Vagina (tissue), 2 donors: ENCODE results near the gene CCDC57.

Experiments
- POLR2AphosphoS5 ChIP-seq, 2 donors: sonication (generic); formaldehyde crosslinking; IDR thresholded peaks; one replicate each; pipeline ENCODE4 v1.9.0; 2017; ENCODE audit warnings: antibody characterized with exemption in 2 of 2, mild to moderate bottlenecking in 2 of 2, low read depth in 1 of 2; ENCODE audit not compliant: insufficient read depth in 1 of 2
- TF ChIP-seq, protein P1 (sequence below), 3 experiments: fragments of 450-650 bp in 2 of 3; fragments of 200-600 bp in 1 of 3; sonication (generic) in 1 of 3; IDR thresholded peaks; one replicate each; pipeline ENCODE4 v1.5.1; 2017 to 2019; ENCODE audit warnings: antibody characterized with exemption in 3 of 3, mild to moderate bottlenecking in 2 of 3, moderate library complexity in 2 of 3

GRCh38 chr17:82106688-82107305 is 105.8 kb downstream of the CCDC57 start:
- TF ChIP-seq, protein P1, sequence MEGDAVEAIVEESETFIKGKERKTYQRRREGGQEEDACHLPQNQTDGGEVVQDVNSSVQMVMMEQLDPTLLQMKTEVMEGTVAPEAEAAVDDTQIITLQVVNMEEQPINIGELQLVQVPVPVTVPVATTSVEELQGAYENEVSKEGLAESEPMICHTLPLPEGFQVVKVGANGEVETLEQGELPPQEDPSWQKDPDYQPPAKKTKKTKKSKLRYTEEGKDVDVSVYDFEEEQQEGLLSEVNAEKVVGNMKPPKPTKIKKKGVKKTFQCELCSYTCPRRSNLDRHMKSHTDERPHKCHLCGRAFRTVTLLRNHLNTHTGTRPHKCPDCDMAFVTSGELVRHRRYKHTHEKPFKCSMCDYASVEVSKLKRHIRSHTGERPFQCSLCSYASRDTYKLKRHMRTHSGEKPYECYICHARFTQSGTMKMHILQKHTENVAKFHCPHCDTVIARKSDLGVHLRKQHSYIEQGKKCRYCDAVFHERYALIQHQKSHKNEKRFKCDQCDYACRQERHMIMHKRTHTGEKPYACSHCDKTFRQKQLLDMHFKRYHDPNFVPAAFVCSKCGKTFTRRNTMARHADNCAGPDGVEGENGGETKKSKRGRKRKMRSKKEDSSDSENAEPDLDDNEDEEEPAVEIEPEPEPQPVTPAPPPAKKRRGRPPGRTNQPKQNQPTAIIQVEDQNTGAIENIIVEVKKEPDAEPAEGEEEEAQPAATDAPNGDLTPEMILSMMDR (IDR thresholded peaks at IDR 0.05), result no peak
- TF ChIP-seq POLR2AphosphoS5 (IDR thresholded peaks at IDR 0.05; ENCODE audit: insufficient read depth in 1 of 2, low read depth in 1 of 2), result no peak
